Small intestine (tissue), 7 donors: ENCODE measurements around the gene SAMD14. TPM values are rescaled to one million over a fixed set of nuclear protein-coding genes. Genes with fewer than 3 reads are reported as not detected.
A peak's percentile ranks its signal among the peaks of the same experiment; 100 is the strongest.

Experiments
- DNase-seq, 2 donors: peaks; one replicate each; pipeline versions ENCODE4 v3.0.0 to v3.0.0-alpha.2; 2013
- FAIRE-seq: peaks from 2 replicates; lab custom pipeline; 2012; peaks lifted over from hg19 to GRCh38; lab: Jason Lieb, UNC
- H3K27ac ChIP-seq, 3 donors: one replicate each; pipeline ENCODE4 v1.5.1; 2013; ENCODE audit warnings: low read length in 2 of 3, mild to moderate bottlenecking in 2 of 3, control low read depth in 1 of 3, inconsistent platforms in 1 of 3, low read depth in 1 of 3, moderate library complexity in 1 of 3
- H3K27me3 ChIP-seq, 3 donors: one replicate each; pipeline ENCODE4 v1.6.1; 2013; ENCODE audit warnings: low read length in 3 of 3, inconsistent platforms in 1 of 3; ENCODE audit not compliant: control insufficient read depth in 3 of 3, insufficient read depth in 3 of 3
- H3K36me3 ChIP-seq, 3 donors: one replicate each; pipeline ENCODE4 v1.6.1; 2013; ENCODE audit warnings: low read length in 3 of 3, inconsistent platforms in 1 of 3, low read depth in 1 of 3, mild to moderate bottlenecking in 1 of 3, moderate library complexity in 1 of 3; ENCODE audit not compliant: control insufficient read depth in 3 of 3, insufficient read depth in 2 of 3
- H3K4me1 ChIP-seq, 3 donors: one replicate each; pipeline ENCODE4 v1.6.1; 2013; ENCODE audit warnings: low read length in 2 of 3, inconsistent platforms in 1 of 3, low read depth in 1 of 3, mild to moderate bottlenecking in 1 of 3, moderate library complexity in 1 of 3; ENCODE audit not compliant: control insufficient read depth in 3 of 3, insufficient read depth in 2 of 3
- H3K4me3 ChIP-seq, 3 donors: one replicate each; pipeline ENCODE4 v1.5.1; 2013; ENCODE audit warnings: low read length in 3 of 3, control low read depth in 1 of 3, inconsistent platforms in 1 of 3, low read depth in 1 of 3, mild to moderate bottlenecking in 1 of 3, moderate library complexity in 1 of 3
- H3K9me3 ChIP-seq, 2 donors: one replicate each; pipeline ENCODE4 v1.6.1; 2013; ENCODE audit warnings: low read depth in 1 of 2, low read length in 1 of 2; ENCODE audit not compliant: control insufficient read depth in 2 of 2, insufficient read depth in 1 of 2
- WGBS, 3 donors: extraction: QIAGEN DNeasy Blood & Tissue Kit; methylation state at CpG; one replicate each; pipeline ENCODE4 v1.1.7; 2013; 5-methylcytosine and 5-hydroxymethylcytosine counted together
- polyA plus RNA-seq, 4 donors: library from polyadenylated mRNA; stranded (reverse) in 3 of 4; unstranded in 1 of 4; fragments of 200-250 nt in 3 of 4; fragments of 120-200 nt in 1 of 4; gene quantifications; one replicate each; pipeline versions ENCODE4 v1.2.1 to v1.2.3, GENCODE V29; 2013
- donor health status: healthy with polysubstance abuse.
- donor health status: control.
- donor health status: control.
- donor health status: Bipolar disorder and iron deficiency.
- donor health status: healthy.

The SAMD14 gene
- polyA plus RNA-seq, 4 donors, result 0.54 to 2.9 (median 1.4) TPM

GRCh38 chr17:50134206-50135110, 4.5 kb upstream of the SAMD14 start:
- Histone ChIP-seq H3K9me3 (no peaks in the 10 kb centered on the region), H3K4me3 (no peak overlapping the region), H3K36me3 (peaks cover 14 to 54% (median 14%) of the 10 kb centered on the region in 3 donors), H3K27me3 (peaks cover 0 to 10% (median 0%) of the 10 kb centered on the region in 3 donors), H3K27ac (no peak overlapping the region), H3K4me1 (peaks cover 0 to 8% (median 4%) of the 10 kb centered on the region in 3 donors)
- 77 to 83% (median 81%) methylated on average over 16 of the region's 16 CpGs for WGBS, 3 donors
- no peak for FAIRE-seq
- DNase-seq, result no peak

DNA sequence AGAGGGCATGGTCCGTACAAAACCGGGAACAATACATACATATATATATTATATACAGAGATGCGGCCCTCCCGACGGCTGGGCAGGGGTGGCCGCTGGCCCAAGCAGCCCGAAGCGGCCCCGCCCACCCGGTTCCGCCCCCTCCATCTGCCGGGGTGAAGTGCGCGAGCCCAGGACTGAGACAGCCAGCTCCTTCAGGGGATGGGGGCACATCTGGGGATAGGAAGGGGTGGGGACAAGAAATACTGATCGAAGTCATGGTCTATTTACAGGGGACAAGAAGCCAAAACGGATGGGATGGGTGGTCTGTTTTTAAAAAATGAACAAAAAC, 3.8 kb upstream of the SAMD14 start:
- Histone ChIP-seq H3K27me3 (peaks cover 0 to 10% (median 0%) of the 10 kb centered on the region in 3 donors), H3K9me3 (no peaks in the 10 kb centered on the region), H3K4me1 (peaks cover under 1 to 15% (median 8%) of the 10 kb centered on the region in 3 donors), H3K36me3 (peaks cover 8 to 47% (median 14%) of the 10 kb centered on the region in 3 donors), H3K4me3 (no peak overlapping the region), H3K27ac (peak overlapping the region in 1 of 3 donors; percentile 47)
- DNase-seq (no peak), FAIRE-seq (no peak)
- WGBS, 3 donors, result 29 to 36% (median 35%) methylated on average over 16 of the region's 16 CpGs

DNA sequence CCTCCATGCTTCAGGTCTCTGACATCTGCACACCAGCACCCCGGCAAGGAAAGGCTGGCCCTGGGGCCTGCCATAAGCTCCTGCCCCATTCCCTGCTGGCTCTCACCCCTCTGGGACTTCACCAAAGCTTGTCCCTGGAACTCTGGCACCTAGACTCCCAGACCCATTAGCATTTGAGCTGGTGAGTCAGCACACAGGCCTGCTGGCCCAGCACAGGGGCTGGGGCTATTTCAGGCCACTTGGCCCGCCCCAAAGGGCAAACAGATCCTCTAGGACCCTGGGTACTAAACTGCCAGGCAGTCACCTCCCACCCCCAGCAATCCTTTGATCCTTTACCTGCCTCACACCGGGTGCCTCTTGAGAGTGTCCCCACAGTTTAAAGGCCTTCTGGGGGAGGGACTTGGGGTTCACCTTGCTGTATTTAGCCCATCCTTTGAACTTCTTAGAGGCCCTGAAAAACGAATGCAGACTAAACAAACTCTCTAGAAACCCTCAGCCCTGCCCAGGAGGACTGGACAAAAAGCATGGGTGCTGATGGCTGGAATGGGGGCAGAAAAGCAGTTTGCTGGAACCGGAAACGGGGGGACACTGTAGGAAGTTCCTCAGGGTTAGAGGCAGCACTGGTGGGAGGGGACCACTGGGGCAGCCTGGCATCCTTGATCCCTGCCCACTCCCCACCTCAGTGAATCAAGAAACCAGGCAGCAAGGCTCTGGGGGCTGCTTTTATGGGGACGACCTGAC, 3.2 kb upstream of the SAMD14 start:
- peak overlapping the region in 1 of 3 donors; percentile 47 for H3K27ac ChIP-seq
- WGBS, 3 donors, result 49 to 60% (median 51%) methylated on average over 7 of the region's 7 CpGs
- H3K9me3 ChIP-seq, result no peaks in the 10 kb centered on the region
- FAIRE-seq, result no peak
- H3K4me3 ChIP-seq, result no peak overlapping the region
- H3K36me3 ChIP-seq, result peaks cover 3 to 41% (median 12%) of the 10 kb centered on the region in 3 donors
- H3K4me1 ChIP-seq, result peaks cover 5 to 19% (median 12%) of the 10 kb centered on the region in 3 donors
- no peak for DNase-seq
- H3K27me3 ChIP-seq, result peaks cover 0 to 10% (median 0%) of the 10 kb centered on the region in 3 donors

DNA sequence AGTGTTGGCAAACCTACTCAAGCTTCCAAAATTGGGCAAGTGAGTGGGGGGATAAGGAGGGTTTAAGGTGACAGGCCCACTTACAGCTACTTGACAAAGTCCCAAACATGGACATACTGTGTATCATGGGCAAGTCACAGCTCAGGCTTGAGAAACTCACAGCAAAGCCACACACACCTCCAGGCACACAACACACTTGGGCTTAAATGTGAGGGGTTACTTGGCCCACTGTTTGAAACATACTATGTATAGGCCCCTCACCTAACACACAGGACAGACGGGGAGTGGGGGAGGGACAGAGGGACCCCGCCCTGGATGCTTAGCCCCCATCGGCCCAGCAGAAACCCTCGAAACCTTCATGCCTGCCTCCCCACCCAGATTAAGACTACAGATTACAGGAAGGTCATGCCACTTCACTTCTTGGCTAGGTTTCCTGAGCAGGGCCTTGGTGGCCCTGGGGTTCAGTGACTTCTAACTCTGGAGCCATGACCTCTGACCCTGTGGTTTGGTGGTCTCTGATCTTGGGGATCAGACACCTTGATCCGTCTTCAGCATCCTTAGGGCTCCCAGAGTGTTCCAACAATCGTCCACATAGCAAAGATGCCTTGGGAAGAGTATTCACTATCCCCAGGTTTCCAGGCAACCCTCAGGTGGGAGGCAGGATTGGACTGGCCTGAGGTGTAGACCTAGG, 2.3 kb upstream of the SAMD14 start:
- H3K4me3 ChIP-seq, result no peak overlapping the region
- peaks cover 3 to 32% (median 11%) of the 10 kb centered on the region in 3 donors for H3K36me3 ChIP-seq
- FAIRE-seq, result no peak
- H3K27ac ChIP-seq, result no peak overlapping the region
- 58 to 73% (median 68%) methylated on average over 6 of the region's 6 CpGs for WGBS, 3 donors
- peaks cover 5 to 19% (median 13%) of the 10 kb centered on the region in 3 donors for H3K4me1 ChIP-seq
- no peak for DNase-seq
- no peaks in the 10 kb centered on the region for H3K9me3 ChIP-seq
- peaks cover 0 to 10% (median 0%) of the 10 kb centered on the region in 3 donors for H3K27me3 ChIP-seq

DNA sequence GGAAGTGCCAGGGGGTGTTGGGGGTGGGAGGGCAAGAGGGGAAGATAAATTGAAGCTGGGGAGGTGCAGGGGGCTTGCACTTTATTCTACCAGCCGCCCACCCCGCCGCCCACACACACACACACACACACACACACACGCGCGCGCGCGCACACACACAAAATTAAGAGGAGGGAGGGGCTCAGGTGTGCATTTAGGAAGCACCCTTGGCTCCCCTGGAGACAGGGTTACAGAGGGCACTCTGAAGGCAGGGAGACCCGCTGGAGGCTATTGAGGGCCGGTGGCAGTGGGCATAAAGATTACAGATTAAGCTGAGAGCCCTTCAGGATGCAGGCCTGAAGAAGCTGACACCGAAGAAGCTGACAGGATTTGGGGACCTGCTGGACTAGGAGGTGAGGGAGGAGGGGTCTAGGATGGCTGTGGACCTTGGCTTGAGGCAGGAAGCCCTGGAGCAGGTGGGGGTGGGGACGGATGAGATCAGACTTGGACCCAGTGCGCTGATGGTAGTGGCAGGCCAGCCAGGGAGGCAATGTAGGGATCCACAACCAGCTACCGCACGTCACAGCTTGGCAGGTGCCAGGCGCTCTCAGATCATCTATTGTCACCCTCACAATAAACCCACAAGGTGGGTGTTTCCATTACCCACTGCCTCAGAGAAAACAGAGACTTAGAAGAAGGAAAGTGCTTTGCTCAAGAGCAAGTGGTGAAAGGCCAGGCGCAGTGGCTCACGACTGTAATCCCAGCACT, 772 bp upstream of the SAMD14 start:
- Histone ChIP-seq H3K4me1 (peaks cover 5 to 19% (median 13%) of the 10 kb centered on the region in 3 donors), H3K9me3 (no peaks in the 10 kb centered on the region), H3K4me3 (peak overlapping the region in 1 of 3 donors; percentile 33), H3K27me3 (peaks cover 0 to 10% (median 0%) of the 10 kb centered on the region in 3 donors), H3K27ac (no peak overlapping the region), H3K36me3 (peaks cover 0 to 17% (median 7%) of the 10 kb centered on the region in 3 donors)
- no peak for FAIRE-seq
- 18 to 42% (median 35%) methylated on average over 13 to 19 of the region's 19 CpGs for WGBS, 3 donors
- peak in 1 of 2 donors; percentile 66 for DNase-seq

- DNase-seq, result no peak
- peaks cover 0 to 10% (median 0%) of the 10 kb centered on the region in 3 donors for H3K27me3 ChIP-seq
- peak overlapping the region; percentile 8 to 40 (median 31) for H3K4me3 ChIP-seq
- H3K4me1 ChIP-seq, result peaks cover 5 to 19% (median 13%) of the 10 kb centered on the region in 3 donors
- H3K9me3 ChIP-seq, result no peaks in the 10 kb centered on the region
- H3K27ac ChIP-seq, result no peak overlapping the region
- 0 to 2% (median 1%) methylated on average over 15 to 31 of the region's 31 CpGs for WGBS, 3 donors
- H3K36me3 ChIP-seq, result peaks cover 0 to 4% (median 3%) of the 10 kb centered on the region in 3 donors
- FAIRE-seq, result no peak
Observed at GRCh38 chr17:50129353-50129727, 620 bp downstream of the SAMD14 start.

DNA sequence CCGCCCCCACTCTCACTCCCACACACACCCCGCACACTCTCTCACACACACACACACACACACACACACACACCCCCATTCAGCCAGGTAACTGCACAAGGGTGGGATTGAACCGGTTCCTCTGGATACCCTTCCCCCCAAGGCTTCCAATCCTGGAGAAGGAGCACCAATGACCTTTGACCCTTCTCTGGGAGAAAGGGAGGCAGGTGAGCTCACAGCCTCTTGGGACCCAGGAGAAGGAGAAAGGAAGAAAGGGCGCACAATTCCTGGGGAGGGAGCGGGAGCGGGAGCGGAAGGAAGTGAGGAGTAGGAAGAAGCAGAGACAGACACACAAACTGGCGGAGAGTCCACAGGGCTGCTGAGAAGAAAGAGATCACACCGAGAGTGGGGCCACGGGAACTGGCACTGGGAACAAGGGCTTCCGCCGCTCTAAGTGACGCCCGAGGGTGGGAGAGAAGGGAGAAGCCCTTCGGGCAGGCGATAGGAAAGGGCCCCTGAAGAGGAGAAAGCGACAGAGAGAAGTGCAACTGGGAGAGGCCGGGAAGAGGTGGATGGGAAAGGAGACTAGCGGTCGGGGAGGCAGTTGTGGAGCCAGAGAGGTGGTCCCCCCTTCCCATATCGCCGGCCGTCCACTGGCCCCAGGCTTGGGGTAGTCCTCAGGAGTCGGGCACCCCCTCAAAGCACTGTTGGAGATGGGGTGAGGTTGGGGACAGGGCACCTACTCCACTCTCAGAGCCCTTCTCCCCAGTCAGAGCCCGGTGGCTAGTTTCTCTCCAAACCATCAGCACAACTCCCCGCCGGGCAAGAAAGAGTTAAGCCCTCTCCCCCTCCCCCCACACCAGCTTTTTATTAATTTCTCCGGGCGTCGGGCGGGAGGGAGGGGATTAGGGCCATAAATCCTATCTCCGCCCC, 1.3 kb downstream of the SAMD14 start:
- FAIRE-seq (no peak), DNase-seq (peak; percentile 62 to 78)
- no peaks in the 10 kb centered on the region for H3K9me3 ChIP-seq
- H3K27me3 ChIP-seq, result peaks cover 0 to 10% (median 0%) of the 10 kb centered on the region in 3 donors
- H3K4me1 ChIP-seq, result peaks cover 5 to 23% (median 13%) of the 10 kb centered on the region in 3 donors
- peak overlapping the region; percentile 8 to 40 (median 31) for H3K4me3 ChIP-seq
- H3K36me3 ChIP-seq, result peaks cover 0 to 3% (median 1%) of the 10 kb centered on the region in 3 donors
- WGBS, 3 donors, result 5 to 12% (median 11%) methylated on average over 27 to 32 of the region's 32 CpGs
- peak overlapping the region in 2 of 3 donors; percentile 15 to 62 for H3K27ac ChIP-seq
